GM12801 (cell line): ENCODE data around the gene YWHAE.

Experiments used
- TF ChIP-seq, protein P1 (sequence below): IDR thresholded peaks from one replicate; pipeline ENCODE4 v1.5.1; 2011; ENCODE audit warnings: control low read depth; ENCODE audit not compliant: insufficient read length; ENCODE audit errors: extremely low read depth

Gene YWHAE

DNA sequence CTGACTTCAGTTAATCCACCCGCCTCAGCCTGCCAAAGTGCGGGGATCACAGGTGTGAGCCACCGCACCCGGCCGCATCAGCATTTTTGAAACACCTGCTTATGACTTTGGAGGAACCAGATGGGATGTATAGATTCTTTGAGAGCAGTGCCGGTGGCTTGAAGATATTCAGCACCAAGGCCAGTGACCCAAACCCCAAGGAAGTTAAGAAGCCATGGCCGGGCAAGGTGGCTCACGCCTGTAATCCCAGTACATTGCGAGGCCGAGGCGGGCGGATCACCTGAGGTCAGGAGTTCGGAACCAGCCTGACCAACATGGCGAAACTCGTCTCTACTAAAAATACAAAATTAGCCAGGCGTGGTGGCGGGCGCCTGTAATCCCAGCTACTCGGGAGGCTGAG lies 76.7 kb downstream of the YWHAE start:
- TF ChIP-seq, protein P1, sequence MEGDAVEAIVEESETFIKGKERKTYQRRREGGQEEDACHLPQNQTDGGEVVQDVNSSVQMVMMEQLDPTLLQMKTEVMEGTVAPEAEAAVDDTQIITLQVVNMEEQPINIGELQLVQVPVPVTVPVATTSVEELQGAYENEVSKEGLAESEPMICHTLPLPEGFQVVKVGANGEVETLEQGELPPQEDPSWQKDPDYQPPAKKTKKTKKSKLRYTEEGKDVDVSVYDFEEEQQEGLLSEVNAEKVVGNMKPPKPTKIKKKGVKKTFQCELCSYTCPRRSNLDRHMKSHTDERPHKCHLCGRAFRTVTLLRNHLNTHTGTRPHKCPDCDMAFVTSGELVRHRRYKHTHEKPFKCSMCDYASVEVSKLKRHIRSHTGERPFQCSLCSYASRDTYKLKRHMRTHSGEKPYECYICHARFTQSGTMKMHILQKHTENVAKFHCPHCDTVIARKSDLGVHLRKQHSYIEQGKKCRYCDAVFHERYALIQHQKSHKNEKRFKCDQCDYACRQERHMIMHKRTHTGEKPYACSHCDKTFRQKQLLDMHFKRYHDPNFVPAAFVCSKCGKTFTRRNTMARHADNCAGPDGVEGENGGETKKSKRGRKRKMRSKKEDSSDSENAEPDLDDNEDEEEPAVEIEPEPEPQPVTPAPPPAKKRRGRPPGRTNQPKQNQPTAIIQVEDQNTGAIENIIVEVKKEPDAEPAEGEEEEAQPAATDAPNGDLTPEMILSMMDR = no peak

DNA sequence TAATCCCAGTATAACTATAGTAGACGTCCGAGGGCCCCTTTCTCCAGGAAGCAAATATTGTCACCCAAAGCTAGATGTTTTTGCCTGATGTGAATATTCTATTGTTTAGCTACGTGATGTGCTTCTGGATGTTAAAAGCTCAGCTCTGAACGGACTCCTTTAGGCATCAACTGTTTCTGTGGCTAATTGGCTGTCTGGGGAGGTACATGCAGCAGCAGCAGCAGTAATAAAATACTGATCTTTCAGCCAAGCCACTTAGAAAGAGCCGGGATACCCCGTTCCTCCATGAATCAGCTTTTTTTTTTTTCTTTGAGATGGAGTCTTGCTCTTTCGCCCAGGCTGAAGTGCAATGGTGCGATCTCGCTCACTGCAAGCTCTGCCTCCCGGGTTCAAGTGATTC lies 77.5 kb downstream of the YWHAE start:
- TF ChIP-seq, protein P1 = no peak

DNA sequence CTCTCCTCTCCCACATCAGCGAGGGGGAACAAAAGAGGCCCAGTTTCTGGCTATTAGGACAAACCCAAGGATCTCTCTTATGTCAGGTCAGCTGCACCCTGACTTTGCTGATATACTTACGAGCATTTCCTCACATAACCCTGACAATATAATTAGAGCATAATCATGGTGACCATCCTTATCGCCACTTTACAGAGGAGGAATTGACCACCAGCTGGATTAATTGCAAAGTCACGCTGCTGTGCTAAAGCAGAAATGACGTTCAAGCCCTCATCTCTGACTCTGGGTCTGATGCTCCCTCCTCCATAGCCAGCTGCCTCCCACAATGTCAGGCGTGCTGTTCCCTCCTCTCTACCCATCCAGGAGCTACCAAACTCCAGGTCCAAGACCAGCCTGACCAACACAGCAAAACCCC lies 78.0 kb downstream of the YWHAE start:
- TF ChIP-seq, protein P1 = no peak

DNA sequence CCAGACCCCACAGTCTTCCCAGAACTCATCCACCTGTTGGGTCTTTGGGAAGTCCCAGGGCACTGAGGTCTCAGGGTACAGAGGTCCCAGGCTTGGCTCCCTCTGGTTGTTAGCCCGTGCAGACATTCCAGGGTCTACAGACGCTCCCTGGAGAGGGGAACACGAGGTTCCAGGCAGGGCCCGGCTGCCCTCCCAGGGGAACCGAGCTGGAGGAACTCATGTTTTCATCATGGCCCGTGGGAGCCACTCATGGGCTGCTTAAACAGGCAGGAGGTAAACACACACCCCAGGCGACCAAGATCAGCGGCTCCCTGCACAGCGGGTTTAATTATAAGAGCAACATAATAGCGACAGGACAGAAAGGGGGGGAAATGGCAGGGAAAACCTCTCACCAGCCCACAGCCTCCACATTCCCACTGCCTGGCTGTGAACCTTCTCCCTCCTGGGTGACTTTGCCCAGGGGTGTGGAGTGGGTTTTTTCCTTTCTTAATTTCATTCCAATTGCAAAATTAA lies 84.1 kb downstream of the YWHAE start:
- TF ChIP-seq, protein P1 = no peak

DNA sequence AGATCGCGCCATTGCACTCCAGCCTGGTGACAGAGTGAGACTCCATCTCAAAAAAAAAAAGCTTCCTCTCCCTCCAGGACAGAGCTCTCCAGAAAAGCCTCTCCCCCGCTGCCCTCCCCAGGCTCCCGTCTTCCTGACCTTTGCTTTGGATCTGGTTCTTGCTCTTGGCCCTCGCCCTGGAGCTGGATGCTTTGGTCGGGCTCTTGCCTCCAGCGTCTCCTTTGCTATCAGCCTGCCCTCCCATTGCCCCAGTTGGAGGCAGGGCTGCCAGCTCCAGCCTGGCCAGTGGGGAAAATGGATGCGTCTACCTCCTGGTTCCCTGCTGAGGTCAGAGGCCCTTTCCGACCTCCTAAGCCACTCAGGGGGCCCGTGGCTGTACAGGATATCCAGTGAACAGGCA lies 84.6 kb downstream of the YWHAE start:
- TF ChIP-seq, protein P1 = no peak

DNA sequence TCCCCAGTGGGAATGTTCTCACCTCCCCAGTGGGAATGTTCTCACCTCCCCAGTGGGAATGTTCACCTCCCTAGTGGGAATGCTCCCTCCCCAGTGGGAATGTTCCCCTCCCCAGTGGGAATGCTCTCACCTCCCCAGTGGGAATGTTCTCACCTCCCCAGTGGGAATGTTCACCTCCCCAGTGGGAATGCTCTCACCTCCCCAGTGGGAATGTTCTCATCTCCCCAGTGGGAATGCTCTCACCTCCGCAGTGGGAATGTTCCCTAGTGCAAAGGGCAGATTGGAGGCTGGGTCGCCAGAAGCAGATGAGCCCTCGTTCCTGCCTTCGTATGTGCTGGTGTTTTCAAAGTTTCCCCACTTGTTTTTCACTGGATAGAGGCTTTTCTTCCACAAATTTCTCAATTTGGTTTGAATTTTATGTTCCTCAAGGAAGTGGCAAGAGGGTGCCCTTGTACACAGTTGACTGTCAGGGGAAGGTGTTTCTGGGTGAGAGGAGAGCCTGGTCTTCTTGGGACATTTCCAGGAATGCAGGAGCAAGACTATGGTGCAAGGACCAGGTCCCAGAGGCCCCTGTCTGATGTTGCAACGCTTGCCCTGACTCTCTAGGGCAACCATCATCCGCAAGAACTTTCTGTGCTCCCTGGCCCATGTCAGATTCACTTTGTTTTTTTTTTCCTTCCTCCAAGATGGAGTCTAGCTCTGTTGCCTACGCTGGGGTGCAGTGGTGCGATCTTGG lies 86.6 kb downstream of the YWHAE start:
- TF ChIP-seq, protein P1 = no peak

DNA sequence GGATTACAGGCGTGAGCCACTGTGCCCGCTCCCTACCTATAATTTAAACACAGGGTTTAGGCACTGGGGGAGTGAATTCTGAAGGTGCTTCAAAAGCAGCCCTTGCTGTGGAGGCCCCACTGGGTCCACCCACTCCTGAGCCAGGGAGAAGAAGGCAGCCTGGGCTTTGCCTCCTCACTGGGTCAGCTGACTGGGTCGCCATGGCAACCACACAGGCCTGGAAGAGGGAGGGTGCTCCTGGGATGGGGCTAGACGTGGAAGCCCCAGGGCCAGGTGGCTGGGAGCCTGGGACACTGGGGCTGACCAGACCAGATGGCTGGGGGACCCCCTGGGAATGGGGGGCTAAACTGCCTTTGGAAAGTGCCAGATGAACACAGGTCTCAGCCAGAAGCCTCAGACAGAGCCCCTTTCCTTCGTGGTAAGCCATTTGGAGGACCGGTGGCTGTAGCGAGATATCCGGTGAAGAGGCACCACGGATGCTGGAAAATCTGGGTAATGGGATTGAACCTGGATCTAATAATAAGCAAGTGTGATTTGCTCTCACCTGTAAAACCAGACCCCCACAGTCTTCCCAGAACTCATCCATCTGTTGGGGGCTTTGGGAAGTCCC lies 87.7 kb downstream of the YWHAE start:
- TF ChIP-seq, protein P1 = no peak
